DMS114 treated with DMSO at 0.1 percent for 48 hours (cell line): ENCODE data around the gene ZBTB20.

ENCODE experiments used
- DNase-seq: peaks from one replicate; lab custom pipeline; 2025; ENCODE audit not compliant: unreplicated experiment; lab: John Stamatoyannopoulos, UW

ZBTB20 gene

DNA sequence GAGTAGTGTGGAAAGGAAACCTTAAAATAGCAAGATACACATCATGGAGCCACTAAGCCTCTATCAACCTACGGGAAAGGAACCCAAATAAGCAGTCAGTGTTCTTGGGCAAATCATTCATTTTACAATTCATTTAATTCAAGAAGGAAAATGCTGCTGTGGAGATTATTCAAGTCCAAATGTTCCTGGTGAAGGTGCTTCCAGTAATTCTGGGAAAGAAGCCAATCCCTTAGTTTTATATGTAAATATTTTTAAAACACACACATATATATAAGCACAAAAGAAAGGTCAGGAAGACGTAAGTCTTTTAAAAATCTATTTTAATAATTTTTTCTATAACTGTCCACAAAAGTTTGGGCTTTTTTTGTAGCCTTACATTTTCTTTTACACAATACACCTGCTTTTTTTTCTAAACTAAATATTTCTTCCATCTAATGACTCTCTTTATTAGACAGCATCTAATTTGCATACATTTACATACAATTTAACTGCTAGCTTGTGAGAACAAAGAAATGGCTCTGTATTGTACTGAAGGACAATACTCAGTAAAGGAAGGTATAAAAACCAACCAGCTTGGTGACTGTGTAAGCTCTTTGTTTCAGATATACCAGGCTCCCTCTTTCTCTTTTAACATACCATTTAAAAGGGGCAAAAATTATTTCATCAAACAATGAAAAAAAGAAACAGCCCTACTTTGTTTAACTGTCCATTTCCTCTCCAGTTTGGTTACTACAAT, 269.5 kb downstream of the ZBTB20 start:
- no peak for DNase-seq

DNA sequence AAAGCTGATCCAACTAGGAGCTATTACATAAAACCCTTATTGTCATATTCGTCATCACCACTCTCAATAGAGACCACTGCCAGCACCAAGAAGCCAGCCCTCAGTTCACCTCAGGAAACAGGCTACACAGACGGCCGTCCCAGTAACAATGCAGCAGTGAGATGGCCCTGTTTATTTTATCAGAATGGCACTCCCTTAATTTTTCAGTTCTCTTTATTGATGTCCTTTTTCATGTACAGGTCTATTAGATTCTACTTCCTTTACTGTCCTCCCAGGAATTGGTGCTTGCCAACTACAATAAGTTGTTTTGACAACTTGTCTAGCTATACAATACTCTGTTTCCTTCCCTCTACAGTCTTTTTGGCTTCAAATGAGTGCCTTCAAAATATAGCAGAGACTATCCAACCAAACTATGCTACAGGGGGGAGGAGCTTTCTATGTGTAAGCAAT, 272.5 kb downstream of the ZBTB20 start:
- DNase-seq = no peak

DNA sequence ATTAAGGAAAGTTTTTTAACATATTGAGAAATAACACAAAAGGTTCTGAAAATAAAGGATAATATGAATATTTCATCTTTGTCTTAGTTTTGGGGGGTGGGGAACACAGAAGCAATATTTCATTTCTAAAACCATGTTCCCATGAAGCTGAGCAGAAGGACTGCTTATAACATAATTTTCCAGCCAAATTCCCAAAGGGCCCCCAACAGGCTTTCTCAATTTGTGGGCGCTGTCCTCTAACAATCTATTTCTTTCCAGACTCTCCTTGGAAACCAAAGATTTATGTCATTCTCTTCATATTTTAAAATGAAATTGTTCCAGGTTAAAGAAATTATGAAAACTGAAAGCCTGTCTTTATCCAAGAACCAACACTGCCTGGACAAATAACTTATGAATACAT, 273.5 kb downstream of the ZBTB20 start:
- DNase-seq = no peak

DNA sequence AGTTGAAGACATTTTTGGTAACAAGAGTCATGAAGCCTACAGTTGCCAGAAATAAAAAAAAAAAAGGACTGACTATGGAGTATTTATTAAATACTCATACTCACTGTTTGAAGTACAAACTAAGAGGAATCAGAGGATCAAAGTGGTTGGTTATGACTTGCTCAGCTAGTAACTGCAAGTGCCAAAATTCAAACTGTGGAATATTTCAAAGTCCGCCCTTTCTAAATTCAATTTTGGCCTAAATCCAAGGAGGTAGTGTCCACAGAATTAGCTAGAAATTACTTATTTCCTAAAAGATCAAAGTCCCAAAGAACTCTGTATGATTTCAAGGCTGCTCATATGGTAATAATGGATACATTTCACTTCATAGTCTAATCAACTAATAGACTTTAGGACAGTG, 274.5 kb downstream of the ZBTB20 start:
- DNase-seq = no peak

DNA sequence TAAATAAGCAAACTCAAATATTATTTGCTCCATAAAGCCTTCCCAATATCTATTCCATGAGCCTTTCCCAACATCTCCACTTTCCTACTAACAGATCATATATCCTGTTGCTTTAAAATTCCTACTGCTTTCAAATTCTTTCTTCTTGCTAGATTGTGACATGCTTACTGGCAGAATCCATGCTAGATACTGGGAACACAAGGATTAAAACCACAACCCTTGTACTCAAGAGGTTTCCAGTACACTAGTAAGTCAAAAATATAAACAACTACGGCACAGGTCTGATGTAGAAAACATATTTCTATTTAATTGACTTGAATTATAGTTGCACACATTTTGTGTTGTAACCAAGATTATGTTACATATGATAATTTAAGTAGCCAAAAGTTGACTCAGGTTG, 275.0 kb downstream of the ZBTB20 start:
- no peak for DNase-seq

DNA sequence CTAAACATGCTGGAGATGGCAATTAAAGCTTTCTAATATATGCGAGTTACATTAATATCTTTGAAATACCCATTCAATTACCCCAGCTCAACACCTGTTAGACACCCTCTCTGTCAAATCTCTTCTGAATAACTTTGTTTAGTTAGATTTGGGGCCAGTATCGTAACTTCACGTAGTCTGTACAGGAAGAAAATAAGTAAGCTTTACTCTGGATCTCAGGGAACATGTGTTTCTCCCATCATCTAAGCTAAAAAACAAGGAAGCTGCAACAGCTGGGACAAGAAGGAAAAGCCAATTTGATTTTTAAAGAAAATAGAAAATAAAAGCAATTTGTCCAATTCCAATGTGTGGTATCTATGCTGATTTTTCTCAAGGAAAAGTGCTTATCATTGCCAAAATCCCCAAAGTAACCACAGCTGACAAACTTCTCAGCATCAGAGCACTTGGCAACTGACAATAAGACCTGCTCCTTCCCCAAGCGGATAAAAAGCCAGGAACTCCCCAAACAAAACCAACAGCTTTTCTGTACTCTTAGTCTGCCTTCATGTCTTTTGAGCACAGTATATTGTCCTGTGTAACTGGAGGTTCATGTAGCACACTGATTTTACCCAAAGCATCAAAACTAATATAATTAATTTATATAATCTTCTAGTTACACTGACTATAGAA, 279.1 kb downstream of the ZBTB20 start:
- no peak for DNase-seq

DNA sequence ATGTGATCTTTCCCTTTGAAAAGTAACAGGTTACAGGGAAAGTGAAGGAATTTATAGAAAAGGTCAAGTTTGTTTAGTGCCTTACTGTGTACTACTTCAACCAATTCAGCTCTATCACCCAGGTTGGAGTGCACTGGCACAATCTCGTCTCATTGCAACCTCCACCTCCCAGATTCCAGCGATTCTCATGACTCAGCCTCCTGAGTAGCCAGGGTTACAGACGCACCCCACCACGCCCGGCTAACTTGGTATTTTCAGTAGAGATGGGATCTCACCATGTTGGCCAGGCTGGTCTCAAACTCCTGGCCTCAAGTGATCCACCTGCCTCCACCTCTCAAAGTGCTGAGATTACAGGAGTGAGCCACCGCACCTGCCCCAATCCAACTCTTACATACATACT, 279.7 kb downstream of the ZBTB20 start:
- no peak for DNase-seq

DNA sequence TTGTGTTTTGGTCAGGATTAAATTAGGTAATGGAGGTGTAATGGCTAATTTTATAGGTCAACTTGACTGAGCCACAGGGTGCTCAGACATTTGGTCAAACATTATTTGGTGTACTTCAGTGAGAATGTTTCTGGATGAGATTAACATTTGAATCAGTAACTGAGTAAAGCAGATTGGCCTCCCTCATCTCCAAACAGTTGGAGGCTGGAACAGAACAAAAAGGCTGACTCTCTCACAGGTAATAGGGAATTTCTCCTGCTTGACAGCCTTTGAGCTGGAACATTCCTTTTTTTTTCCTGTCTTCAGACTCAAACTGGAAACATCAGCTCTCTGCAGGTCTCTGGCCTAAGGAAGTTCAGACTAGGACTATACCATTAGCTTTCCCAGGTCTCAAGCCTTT, 280.7 kb downstream of the ZBTB20 start:
- DNase-seq = no peak

DNA sequence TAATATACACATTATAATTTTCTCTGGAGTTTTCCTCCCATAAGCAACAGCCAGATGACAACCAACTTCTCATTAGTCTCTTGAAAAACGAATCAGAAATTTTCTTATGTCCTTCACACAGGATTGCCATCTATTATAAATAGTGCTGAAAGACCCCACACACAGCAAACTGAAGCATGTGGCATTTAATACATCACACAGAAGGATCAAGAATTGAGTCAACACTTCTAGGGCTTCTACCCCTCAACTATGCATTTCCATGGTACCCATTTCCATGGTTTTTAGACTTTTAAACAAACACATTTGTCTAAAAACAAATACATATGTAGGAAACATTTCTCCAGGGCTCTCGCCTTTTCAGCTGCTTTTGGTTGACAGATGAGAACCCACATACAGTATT, 282.1 kb downstream of the ZBTB20 start:
- no peak for DNase-seq

DNA sequence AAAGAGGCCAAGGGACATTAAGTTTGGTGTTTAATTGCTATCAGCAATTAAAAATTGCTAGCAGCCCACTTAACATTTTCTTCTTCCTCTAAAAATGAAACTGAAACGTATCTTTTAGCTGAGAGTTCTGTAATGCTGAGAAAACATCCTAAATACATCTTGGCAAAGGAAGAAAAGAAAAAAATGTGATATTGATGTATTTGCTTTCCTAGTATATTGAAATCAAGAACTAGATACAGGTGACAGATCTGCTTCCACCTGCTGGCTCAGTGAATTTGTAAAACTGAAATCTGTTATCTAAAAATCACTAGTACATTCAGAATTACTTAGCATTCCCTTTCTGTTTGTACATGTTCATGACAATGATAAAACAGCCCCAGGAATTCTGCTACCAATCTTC, 283.2 kb downstream of the ZBTB20 start:
- no peak for DNase-seq

DNA sequence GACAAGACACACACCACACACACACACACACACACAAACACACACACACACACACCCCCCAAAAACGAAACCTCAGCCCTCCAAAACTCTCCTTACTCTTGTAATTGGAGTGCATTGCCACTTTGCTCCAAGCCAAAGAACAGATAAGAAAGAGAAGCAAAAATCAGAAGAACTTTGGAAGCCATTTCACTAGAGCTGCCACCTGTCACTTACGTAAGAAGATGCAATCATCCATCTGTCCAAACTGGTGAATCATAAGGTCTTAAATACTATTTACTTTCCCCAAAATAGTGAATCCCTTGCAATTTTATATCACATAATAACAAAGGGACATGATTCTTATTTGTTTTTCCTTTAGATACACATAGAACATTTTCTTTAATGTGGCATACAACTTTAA, 285.4 kb downstream of the ZBTB20 start:
- no peak for DNase-seq

DNA sequence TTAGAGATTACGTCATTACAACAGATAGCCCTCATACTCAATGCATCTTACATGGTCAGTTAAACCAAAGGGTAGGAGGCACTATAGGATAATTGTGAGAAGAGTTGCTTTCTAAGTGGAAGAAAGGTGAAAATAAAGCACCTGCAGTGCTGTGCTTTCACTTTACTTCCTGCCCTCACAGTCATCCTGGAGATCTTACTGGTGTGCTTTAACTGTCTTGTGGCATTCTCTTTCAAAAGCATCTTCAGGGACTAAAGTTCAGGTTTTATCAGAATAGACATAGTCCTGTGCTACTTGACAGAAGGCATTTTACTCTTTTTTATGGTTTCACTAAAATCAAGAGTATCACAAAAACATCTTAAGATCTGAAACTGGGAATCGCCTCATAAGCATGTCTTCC, 286.6 kb downstream of the ZBTB20 start:
- DNase-seq = no peak

DNA sequence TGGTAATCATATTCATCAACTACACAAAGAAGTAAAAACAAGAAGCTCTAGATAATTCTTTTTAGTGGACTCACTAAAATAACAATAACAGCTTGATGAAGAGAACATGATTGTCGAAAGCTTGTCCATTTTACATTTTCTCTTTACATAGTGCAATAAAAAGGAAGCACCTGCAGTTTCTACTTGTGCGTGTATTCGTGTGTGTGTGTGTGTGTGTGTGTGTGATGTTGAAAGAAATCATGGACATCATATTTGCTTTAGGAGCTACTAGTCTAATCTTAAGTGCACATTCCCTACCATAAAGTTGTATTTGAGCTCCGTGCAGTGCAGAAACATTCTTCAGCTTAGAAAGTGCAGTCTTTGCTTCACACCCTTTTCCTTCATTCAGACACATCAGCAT, 288.8 kb downstream of the ZBTB20 start:
- DNase-seq = no peak

DNA sequence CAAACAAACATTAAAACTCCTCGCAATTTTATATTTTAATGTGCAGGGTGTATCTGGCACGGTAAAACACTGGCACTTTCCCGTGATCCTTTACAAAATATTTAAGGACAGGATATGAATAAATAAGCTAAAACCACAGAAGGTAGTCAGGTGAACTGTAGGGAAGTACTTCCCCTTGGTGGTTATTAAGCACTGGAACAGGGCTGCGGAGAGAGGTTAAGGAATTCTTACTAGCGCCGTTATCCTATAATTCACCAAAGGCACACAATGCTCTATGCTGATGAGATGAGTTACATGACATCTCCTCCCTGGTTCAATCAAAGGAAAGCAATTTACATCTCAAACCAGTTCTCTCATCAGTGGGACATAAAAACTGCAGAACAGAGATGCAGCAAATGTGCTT, 289.8 kb downstream of the ZBTB20 start:
- no peak for DNase-seq

DNA sequence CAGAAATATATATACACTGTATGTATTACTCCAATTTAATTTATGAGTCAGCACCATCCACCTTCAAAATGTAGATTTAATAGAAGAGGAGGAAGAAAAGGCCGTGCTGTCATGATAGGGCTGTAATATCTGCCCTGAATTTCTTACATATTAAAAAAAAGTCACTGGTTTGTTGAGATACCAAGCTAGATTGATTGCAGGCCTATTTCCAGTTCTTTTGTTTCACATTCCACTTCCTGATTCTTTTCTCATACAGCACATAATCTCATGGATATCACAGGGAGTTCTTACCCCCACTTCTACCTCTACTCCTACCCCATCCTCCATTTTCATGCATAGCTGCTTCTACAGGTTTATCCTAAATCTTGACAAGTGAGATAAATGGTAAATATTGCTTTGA, 290.3 kb downstream of the ZBTB20 start:
- DNase-seq = no peak

DNA sequence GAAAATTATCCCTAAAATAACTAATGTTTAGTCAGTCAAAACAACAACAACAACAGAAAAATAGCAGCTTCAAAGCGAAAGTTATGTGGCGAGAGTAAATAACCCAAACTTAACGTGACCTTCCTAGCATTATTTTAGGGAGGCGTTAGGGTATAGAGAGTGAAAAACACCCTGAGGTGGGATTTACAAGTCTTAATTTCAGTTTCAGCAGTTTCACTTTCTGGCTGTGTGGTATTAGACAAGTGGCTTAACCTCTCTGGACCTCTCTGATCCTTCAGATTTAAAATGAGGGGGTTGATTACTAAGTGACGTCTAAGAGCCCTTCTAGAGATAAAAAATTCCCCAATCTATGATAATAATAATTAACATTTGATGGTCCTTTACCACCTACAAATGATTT, 291.2 kb downstream of the ZBTB20 start:
- no peak for DNase-seq

DNA sequence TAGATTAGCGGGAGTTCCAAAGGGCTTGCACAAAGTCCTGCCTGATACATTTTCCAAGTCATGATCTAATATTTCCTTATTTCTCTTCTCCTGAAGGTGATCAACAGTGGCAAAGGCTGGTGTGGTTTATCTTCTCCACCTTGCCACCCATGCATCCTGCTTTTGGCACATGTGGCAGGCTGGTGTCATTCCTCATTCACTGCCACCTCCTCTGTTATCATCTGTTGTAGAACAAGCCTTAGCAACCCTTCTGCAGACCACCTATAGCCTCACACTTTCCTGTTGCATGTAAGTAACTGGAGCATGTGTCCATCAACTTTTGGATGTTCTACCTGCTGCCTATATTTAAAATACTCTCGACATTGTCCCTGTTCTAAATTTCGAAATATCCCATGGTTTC, 294.1 kb downstream of the ZBTB20 start:
- no peak for DNase-seq

DNA sequence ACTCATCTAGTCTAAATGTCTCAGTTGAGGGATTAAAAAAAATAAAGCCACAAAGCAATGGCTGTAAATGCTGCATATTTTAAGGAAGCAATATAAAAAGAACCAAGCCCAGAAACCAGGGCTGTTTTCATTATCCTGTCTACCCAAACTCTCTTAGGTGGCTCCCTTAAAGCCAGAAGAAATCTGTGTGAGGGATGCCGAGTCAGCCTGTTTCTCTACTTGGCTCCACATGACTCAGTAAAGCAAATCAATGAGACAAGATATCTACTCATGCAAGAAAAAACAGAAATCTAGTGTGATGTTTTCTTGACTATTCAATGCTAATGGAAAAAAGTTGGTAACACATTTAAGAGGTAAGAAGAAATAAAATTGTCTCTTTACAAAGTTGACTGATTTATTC, 296.2 kb downstream of the ZBTB20 start:
- no peak for DNase-seq

DNA sequence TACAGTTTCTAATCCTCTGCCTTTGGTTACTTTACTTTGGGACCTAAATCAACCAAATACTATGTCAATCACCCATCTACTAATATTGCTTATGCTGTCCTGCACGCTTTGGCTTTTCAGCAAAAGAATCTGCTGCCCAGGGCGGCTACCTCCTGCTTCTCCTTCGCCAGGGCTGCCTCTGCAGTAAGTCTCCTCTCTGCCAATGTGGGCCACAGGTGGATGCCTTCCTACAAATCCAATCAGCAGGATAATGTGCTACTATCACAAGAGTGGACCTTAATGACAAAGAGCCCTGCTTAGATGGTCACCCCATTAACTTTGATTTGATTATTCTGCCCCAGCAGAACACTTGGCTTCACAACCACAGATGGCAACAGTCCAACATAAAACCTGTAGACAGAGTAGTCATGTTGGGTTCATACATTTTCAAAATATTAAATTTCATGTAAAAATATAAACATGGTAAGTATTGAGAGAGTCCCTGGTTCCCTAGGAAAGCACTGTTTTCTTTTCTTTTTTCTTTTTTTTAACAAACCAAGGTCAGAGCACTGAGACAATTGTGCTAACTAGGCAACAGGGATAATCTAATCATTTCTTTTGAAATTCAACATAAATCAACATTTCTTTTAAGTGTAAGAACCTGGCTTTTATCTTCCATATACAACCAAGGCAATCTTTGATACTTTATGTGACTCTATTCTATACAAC, 298.3 kb downstream of the ZBTB20 start:
- DNase-seq = no peak

DNA sequence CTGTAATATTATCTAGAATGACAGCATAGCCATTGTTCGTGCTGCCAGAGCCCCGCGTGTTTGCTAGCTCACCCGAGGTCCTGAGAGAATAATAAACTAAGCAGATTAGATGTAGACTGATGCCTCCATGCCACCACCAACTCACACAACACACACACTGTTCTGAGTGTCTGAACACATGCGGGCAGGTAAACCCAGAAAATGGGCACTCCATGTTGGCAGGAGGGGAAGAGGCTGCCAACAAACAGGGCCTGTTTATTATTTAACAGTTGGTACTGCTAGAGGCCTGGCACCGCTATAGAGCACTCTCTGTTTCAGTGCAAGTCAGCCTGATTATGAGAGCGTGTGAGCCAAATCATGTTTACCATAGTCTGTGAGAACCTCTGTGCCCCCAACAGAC, 299.0 kb downstream of the ZBTB20 start:
- DNase-seq = no peak

DNA sequence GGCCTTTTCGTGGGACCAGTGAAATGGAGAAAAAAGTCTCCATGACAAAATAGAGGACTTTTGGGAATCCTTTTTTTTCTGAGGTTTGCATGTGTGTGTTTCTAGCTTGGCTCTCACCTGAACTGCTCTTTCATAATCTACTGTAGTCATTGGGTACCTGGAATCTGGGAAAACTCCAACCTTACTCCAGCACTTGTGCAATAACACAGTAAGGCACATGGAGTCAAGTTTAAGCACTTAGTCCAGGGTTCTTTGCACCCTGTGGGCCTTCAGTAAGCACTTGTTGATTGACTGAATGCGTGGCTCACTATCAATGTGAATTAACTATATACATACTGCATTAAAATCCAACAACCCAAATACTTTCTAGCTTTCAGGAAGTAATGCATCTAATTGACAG, 299.5 kb downstream of the ZBTB20 start:
- no peak for DNase-seq

DNA sequence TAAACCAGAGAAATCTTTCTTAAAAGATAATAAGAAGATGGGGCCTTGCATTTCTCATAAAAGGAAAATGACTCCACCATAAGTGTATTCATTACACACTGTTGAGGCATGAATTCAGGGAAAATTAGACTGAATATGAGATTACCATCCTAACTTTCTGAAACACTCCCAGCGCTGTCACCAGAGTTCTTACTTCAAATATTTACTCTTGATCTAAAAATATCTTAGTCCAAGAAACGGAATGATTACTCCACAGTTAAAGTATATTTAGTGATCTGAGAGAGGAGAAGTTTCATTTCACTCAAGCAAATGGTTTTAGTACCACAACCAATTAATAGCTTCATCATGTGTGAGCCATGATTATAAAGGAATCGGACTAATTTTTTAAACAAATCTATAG, 300.3 kb downstream of the ZBTB20 start:
- DNase-seq = no peak
